ENCODE results near the gene NEURL1B.
"Not testable (repeated sequence)": the region's sequence is repeated elsewhere in the genome, so short reads cannot be mapped to it uniquely, and the experiment has no call there.

Gene NEURL1B

GRCh38 chr5:172659909-172660628 lies 19.0 kb downstream of the NEURL1B start:
- no peak for DNase-seq

GRCh38 chr5:172660974-172661373 lies 19.9 kb downstream of the NEURL1B start:
- no peak for DNase-seq

GRCh38 chr5:172661526-172661925 lies 20.5 kb downstream of the NEURL1B start:
- DNase-seq, result no peak

GRCh38 chr5:172662596-172662995 lies 21.5 kb downstream of the NEURL1B start:
- no peak for DNase-seq

- DNase-seq, result no peak
Measured at GRCh38 chr5:172664018-172664417, 23.0 kb downstream of the NEURL1B start.

GRCh38 chr5:172664681-172665541 lies 23.8 kb downstream of the NEURL1B start:
- no peak for DNase-seq

- DNase-seq, result no peak
Measured at GRCh38 chr5:172666251-172666650, 25.2 kb downstream of the NEURL1B start.

GRCh38 chr5:172667786-172668593 lies 26.9 kb downstream of the NEURL1B start:
- no peak for DNase-seq

GRCh38 chr5:172668594-172669071 lies 27.6 kb downstream of the NEURL1B start:
- no peak for DNase-seq

GRCh38 chr5:172669386-172670004 lies 28.4 kb downstream of the NEURL1B start:
- no peak for DNase-seq

- DNase-seq, result no peak
Measured at GRCh38 chr5:172670005-172670402, 28.9 kb downstream of the NEURL1B start.

- DNase-seq, result no peak
Measured at GRCh38 chr5:172670444-172670843, 29.4 kb downstream of the NEURL1B start.

- DNase-seq, result no peak
Measured at GRCh38 chr5:172671091-172671490, 30.0 kb downstream of the NEURL1B start.

- no peak for DNase-seq
Measured at GRCh38 chr5:172672681-172673080, 31.6 kb downstream of the NEURL1B start.

- no peak for DNase-seq
Measured at GRCh38 chr5:172674155-172674554, 33.1 kb downstream of the NEURL1B start.

GRCh38 chr5:172676914-172677475 lies 35.9 kb downstream of the NEURL1B start:
- no peak for DNase-seq

GRCh38 chr5:172678362-172678874 lies 37.4 kb downstream of the NEURL1B start:
- not testable (repeated sequence) for DNase-seq

- no peak for DNase-seq
Measured at GRCh38 chr5:172678902-172679301, 37.8 kb downstream of the NEURL1B start.

GRCh38 chr5:172679628-172680212 lies 38.7 kb downstream of the NEURL1B start:
- no peak for DNase-seq

- DNase-seq, result no peak
Measured at GRCh38 chr5:172680921-172681320, 39.9 kb downstream of the NEURL1B start.

GRCh38 chr5:172681421-172681820 lies 40.4 kb downstream of the NEURL1B start:
- no peak for DNase-seq

GRCh38 chr5:172683264-172683644 lies 42.2 kb downstream of the NEURL1B start:
- no peak for DNase-seq

Data from stimulated activated CD4-positive, alpha-beta T cell treated with anti-CD3 and anti-CD28 coated beads, Interleukin-1b, Interleukin-23, amount 100 ng/mL, for 48 hours (primary cell).